Ascending aorta (tissue), 2 donors: ENCODE data around the gene LRRC61. TPM values are rescaled to one million over a fixed set of nuclear protein-coding genes. Genes with fewer than 3 reads are reported as not detected.
A peak's percentile ranks its signal among the peaks of the same experiment; 100 is the strongest.

Experiments used
- DNase-seq, 2 donors: peaks; one replicate each; pipeline ENCODE4 v3.0.0-alpha.2; 2019; ENCODE audit warnings: low spot score in 2 of 2
- H3K27ac ChIP-seq, 2 donors: fragments of 200-600 bp; sonication (generic); one replicate each; pipeline ENCODE4 v1.5.1; 2016 to 2017; ENCODE audit warnings: mild to moderate bottlenecking in 1 of 2
- H3K27me3 ChIP-seq: fragments of 200-600 bp; sonication (generic); one replicate; pipeline ENCODE4 v1.5.1; 2017
- H3K36me3 ChIP-seq, 2 donors: fragments of 200-600 bp; sonication (generic); one replicate each; pipeline ENCODE4 v1.5.1; 2016
- H3K4me1 ChIP-seq, 2 donors: fragments of 200-600 bp; sonication (generic); one replicate each; pipeline ENCODE4 v1.5.1; 2016 to 2017; ENCODE audit warnings: mild to moderate bottlenecking in 1 of 2
- H3K4me3 ChIP-seq, 2 donors: fragments of 200-600 bp; sonication (generic); one replicate each; pipeline ENCODE4 v1.5.1; 2016 to 2017; ENCODE audit warnings: mild to moderate bottlenecking in 1 of 2
- H3K9me3 ChIP-seq, 2 donors: fragments of 200-600 bp; sonication (generic); one replicate each; pipeline ENCODE4 v1.5.1; 2016
- CTCF ChIP-seq, 3 experiments: fragments of 200-600 bp in 2 of 3; fragments of 450-650 bp in 1 of 3; sonication (generic) in 2 of 3; IDR thresholded peaks; one replicate each; pipeline ENCODE4 v1.5.1; 2016 to 2019; ENCODE audit warnings: antibody characterized with exemption in 3 of 3, mild to moderate bottlenecking in 1 of 3, moderate library complexity in 1 of 3
- intact Hi-C: fragments of 100-400 bp; cut with DNase I; formaldehyde crosslinking; loops from one replicate; pipeline ENCODE4 v1.15.1; 2023
- total RNA-seq: library from RNA; depleted of rRNA; stranded (reverse); fragments of >200 nt; gene quantifications from one replicate; pipeline ENCODE4 v1.1.0, GENCODE V29; 2016

Gene LRRC61
- total RNA-seq, 1 donor from 2014 or later, result 14.7 TPM

- Histone ChIP-seq H3K4me1 (peaks cover 0 to 6% of the 10 kb centered on the region in 2 donors), H3K27ac (no peak overlapping the region), H3K4me3 (peak overlapping the region in 1 of 2 donors; percentile 93), H3K27me3 (no peaks in the 10 kb centered on the region), H3K9me3 (no peaks in the 10 kb centered on the region), H3K36me3 (no peaks in the 10 kb centered on the region)
- no peak for TF ChIP-seq CTCF (IDR thresholded peaks at IDR 0.05)
- intact Hi-C loops, result no loop called here
- peak in 1 of 2 donors; percentile 54 for DNase-seq
Observed at GRCh38 chr7:150380463-150380862, 57.3 kb downstream of the LRRC61 start.

GRCh38 chr7:150381096-150381495 is 57.9 kb downstream of the LRRC61 start:
- no peaks in the 10 kb centered on the region for H3K36me3 ChIP-seq
- no peak for TF ChIP-seq CTCF (IDR thresholded peaks at IDR 0.05)
- H3K4me1 ChIP-seq, result peaks cover 0 to 6% of the 10 kb centered on the region in 2 donors
- DNase-seq, result peak in 1 of 2 donors; percentile 37
- no peak overlapping the region for H3K27ac ChIP-seq
- H3K9me3 ChIP-seq, result no peaks in the 10 kb centered on the region
- no peaks in the 10 kb centered on the region for H3K27me3 ChIP-seq
- intact Hi-C loops, result no loop called here
- no peak overlapping the region for H3K4me3 ChIP-seq

- peaks cover 0 to 6% of the 10 kb centered on the region in 2 donors for H3K4me1 ChIP-seq
- intact Hi-C loops, result no loop called here
- H3K9me3 ChIP-seq, result no peaks in the 10 kb centered on the region
- H3K36me3 ChIP-seq, result no peaks in the 10 kb centered on the region
- DNase-seq, result no peak
- H3K4me3 ChIP-seq, result no peak overlapping the region
- no peak for TF ChIP-seq CTCF (IDR thresholded peaks at IDR 0.05)
- H3K27ac ChIP-seq, result no peak overlapping the region
- H3K27me3 ChIP-seq, result no peaks in the 10 kb centered on the region
Observed at GRCh38 chr7:150381785-150382122, 58.6 kb downstream of the LRRC61 start.

- intact Hi-C loops, result no loop called here
- no peak for DNase-seq
- no peaks in the 10 kb centered on the region for H3K9me3 ChIP-seq
- H3K27ac ChIP-seq, result no peak overlapping the region
- no peaks in the 10 kb centered on the region for H3K36me3 ChIP-seq
- H3K27me3 ChIP-seq, result no peaks in the 10 kb centered on the region
- H3K4me1 ChIP-seq, result peaks cover 0 to 6% of the 10 kb centered on the region in 2 donors
- no peak overlapping the region for H3K4me3 ChIP-seq
- no peak for TF ChIP-seq CTCF (IDR thresholded peaks at IDR 0.05)
Observed at GRCh38 chr7:150382123-150382843, 59.1 kb downstream of the LRRC61 start.

GRCh38 chr7:150382844-150383225 is 59.7 kb downstream of the LRRC61 start:
- no peak for TF ChIP-seq CTCF (IDR thresholded peaks at IDR 0.05)
- no peaks in the 10 kb centered on the region for H3K27me3 ChIP-seq
- no peaks in the 10 kb centered on the region for H3K36me3 ChIP-seq
- H3K4me3 ChIP-seq, result no peak overlapping the region
- DNase-seq, result no peak
- H3K4me1 ChIP-seq, result peaks cover 0 to 6% of the 10 kb centered on the region in 2 donors
- no peaks in the 10 kb centered on the region for H3K9me3 ChIP-seq
- H3K27ac ChIP-seq, result no peak overlapping the region
- intact Hi-C loops, result no loop called here
